Measurements from ENCODE around the gene GRIFIN. TPM values are rescaled to one million over a fixed set of nuclear protein-coding genes. Genes with fewer than 3 reads are reported as not detected.

Gene GRIFIN, protein sequence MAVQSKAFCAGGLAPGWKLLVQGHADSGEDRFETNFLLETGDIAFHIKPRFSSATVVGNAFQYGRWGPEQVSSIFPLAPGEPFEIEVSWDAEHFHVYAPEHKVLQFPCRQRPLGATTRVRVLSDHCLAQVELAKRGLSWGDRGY
- total RNA-seq, result not detected
- long read RNA-seq, result 0 reads

- H3K36me3 ChIP-seq, result no peaks in the 10 kb centered on the region
- no peaks in the 10 kb centered on the region for H3K9me3 ChIP-seq (replicated peaks)
- DNase-seq, result no peak
- no peak within 1 kb of the TSS for H3K27ac ChIP-seq (replicated peaks)
- H3K4me1 ChIP-seq, result peaks cover 43% of the 10 kb centered on the region
- intact Hi-C loops (cut with micrococcal nuclease), result no loop called here
- H3K4me3 ChIP-seq, result no peak within 1 kb of the TSS
- no peak for TF ChIP-seq CTCF (IDR thresholded peaks at IDR 0.05; ENCODE audit: borderline replicate concordance)
- H3K27me3 ChIP-seq (ENCODE audit: low read depth), result peaks cover 54% of the 10 kb centered on the region
These were observed at the start of gene GRIFIN for GRCh38 chr7:2476298-2476697. TSS of gene GRIFIN (minus strand) at chr7:2476398. CDS start at chr7:2476383, 15 bp downstream.

DNA sequence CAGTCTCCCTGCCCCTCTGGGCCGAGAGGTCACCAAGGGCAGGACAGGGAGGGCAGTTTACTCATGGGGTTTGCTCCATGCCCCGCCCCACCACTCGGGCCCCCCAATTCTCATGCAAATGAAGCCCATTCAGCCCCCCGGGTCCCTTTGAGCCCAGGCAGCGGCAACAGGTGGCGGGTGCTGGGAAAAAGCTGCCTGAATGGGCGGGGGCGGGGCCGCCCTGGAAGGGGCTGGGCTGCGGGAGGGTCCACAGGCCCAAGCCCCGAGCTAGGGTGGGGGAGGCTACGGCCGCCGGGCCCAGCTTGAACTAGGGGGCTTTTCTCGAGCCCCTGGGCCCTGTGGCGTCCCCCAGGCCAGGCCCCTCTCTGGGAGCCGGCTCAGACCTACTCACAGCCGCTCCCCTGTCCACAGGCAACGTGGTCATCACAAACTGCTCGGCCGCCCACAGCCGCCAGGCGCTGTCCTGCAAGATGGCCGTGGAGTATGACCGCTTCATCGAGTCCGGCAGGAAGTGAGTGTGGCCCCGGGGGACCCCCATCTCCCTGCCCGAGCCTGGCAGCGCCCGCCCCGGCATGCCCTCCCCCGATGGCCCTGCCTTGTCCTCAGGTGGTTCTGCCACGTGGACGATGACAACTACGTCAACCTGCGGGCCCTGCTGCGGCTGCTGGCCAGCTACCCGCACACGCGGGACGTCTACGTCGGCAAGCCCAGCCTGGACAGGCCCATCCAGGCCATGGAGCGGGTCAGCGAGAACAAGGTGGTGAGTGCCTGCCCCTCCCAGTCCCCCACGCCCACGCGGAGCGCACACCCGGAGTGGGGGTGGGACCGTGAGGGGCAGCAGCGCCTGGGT, 48.8 kb upstream of the GRIFIN start:
- H3K27ac ChIP-seq (replicated peaks), result peak overlapping the region; percentile 91
- peak overlapping the region; percentile 73 for H3K4me3 ChIP-seq
- peaks cover 71% of the 10 kb centered on the region for H3K27me3 ChIP-seq (ENCODE audit: low read depth)
- H3K36me3 ChIP-seq, result peaks cover 24% of the 10 kb centered on the region
- no peak for DNase-seq
- peaks cover 88% of the 10 kb centered on the region for H3K4me1 ChIP-seq
- intact Hi-C loops (cut with micrococcal nuclease), result no loop called here
- no peak for TF ChIP-seq CTCF (IDR thresholded peaks at IDR 0.05; ENCODE audit: borderline replicate concordance)
- no peaks in the 10 kb centered on the region for H3K9me3 ChIP-seq (replicated peaks)

- H3K4me3 ChIP-seq, result peak overlapping the region; percentile 73
- peak; percentile 84 for DNase-seq
- intact Hi-C loops (cut with micrococcal nuclease), result no loop called here
- TF ChIP-seq CTCF (IDR thresholded peaks at IDR 0.05; ENCODE audit: borderline replicate concordance), result no peak
- H3K36me3 ChIP-seq, result peaks cover 24% of the 10 kb centered on the region
- peak overlapping the region; percentile 91 for H3K27ac ChIP-seq (replicated peaks)
- no peaks in the 10 kb centered on the region for H3K9me3 ChIP-seq (replicated peaks)
- H3K4me1 ChIP-seq, result peaks cover 82% of the 10 kb centered on the region
- peaks cover 71% of the 10 kb centered on the region for H3K27me3 ChIP-seq (ENCODE audit: low read depth)
These were observed 48.0 kb upstream of the GRIFIN start for GRCh38 chr7:2523941-2524807.

- Histone ChIP-seq H3K36me3 (peaks cover 24% of the 10 kb centered on the region), H3K4me1 (peaks cover 82% of the 10 kb centered on the region), H3K27me3 (ENCODE audit: low read depth) (peaks cover 71% of the 10 kb centered on the region), H3K9me3 (replicated peaks) (no peaks in the 10 kb centered on the region), H3K27ac (replicated peaks) (peak overlapping the region; percentile 91), H3K4me3 (peak overlapping the region; percentile 73)
- TF ChIP-seq CTCF (IDR thresholded peaks at IDR 0.05; ENCODE audit: borderline replicate concordance), result no peak
- no peak for DNase-seq
- intact Hi-C loops (cut with micrococcal nuclease), result no loop called here
These were observed 47.3 kb upstream of the GRIFIN start for GRCh38 chr7:2523461-2523936.

- peaks cover 71% of the 10 kb centered on the region for H3K27me3 ChIP-seq (ENCODE audit: low read depth)
- H3K4me3 ChIP-seq, result peak overlapping the region; percentile 73
- no peak for TF ChIP-seq CTCF (IDR thresholded peaks at IDR 0.05; ENCODE audit: borderline replicate concordance)
- no peak for DNase-seq
- intact Hi-C loops (cut with micrococcal nuclease), result no loop called here
- H3K4me1 ChIP-seq, result peaks cover 82% of the 10 kb centered on the region
- H3K36me3 ChIP-seq, result peaks cover 24% of the 10 kb centered on the region
- H3K9me3 ChIP-seq (replicated peaks), result no peaks in the 10 kb centered on the region
- peak overlapping the region; percentile 91 for H3K27ac ChIP-seq (replicated peaks)
These were observed 46.7 kb upstream of the GRIFIN start for GRCh38 chr7:2522780-2523433.

Measured in left ventricle myocardium inferior (tissue), 1 donor.